SK-N-SH treated with all-trans-retinoic acid at 6 μM for 48 hours (cell line): ENCODE measurements around the gene SEC22C.

Experiments
- ARNTL ChIP-seq: fragments of 450-650 bp; formaldehyde crosslinking; IDR thresholded peaks from 2 replicates; pipeline ENCODE4 v1.5.0; 2020; ENCODE audit warnings: low read depth, mild to moderate bottlenecking, moderate library complexity, borderline replicate concordance
- BACH2 ChIP-seq: fragments of 250-450 bp; sonication (Bioruptor Pico); IDR thresholded peaks from 2 replicates; pipeline ENCODE4 v1.9.0; 2021; ENCODE audit warnings: mild to moderate bottlenecking, borderline replicate concordance
- CSDC2 ChIP-seq: fragments of 250-450 bp; sonication (Bioruptor Pico); IDR thresholded peaks from 2 replicates; pipeline ENCODE4 v1.5.0; 2020; ENCODE audit warnings: mild to moderate bottlenecking, moderate library complexity
- ESRRG ChIP-seq: fragments of 250-450 bp; sonication (Bioruptor Pico); IDR thresholded peaks from 2 replicates; pipeline ENCODE4 v1.6.1; 2021; ENCODE audit warnings: mild to moderate bottlenecking
- TCF4 ChIP-seq: fragments of 250-450 bp; sonication (Bioruptor Pico); IDR thresholded peaks from 2 replicates; pipeline ENCODE4 v1.8.0; 2021; ENCODE audit warnings: mild to moderate bottlenecking, moderate library complexity, borderline replicate concordance
- ZC3H10 ChIP-seq: fragments of 250-450 bp; sonication (Bioruptor Pico); IDR thresholded peaks from 2 replicates; pipeline ENCODE4 v1.5.1; 2021; ENCODE audit warnings: mild to moderate bottlenecking, moderate library complexity
- ZFP3 ChIP-seq: fragments of 250-450 bp; sonication (Bioruptor Pico); IDR thresholded peaks from 2 replicates; pipeline ENCODE4 v1.5.0; 2020; ENCODE audit warnings: mild to moderate bottlenecking, moderate library complexity
- ZFP30 ChIP-seq: fragments of 450-650 bp; formaldehyde crosslinking; IDR thresholded peaks from 2 replicates; pipeline ENCODE4 v1.5.0; 2022; ENCODE audit warnings: mild to moderate bottlenecking, moderate library complexity
- ZNF565 ChIP-seq: fragments of 450-650 bp; formaldehyde crosslinking; conservative IDR thresholded peaks from 2 replicates; pipeline ENCODE4 v1.5.0; 2020; ENCODE audit warnings: low read depth, mild to moderate bottlenecking, moderate library complexity
- TF ChIP-seq, protein P1 (sequence below): fragments of 250-450 bp; sonication (Bioruptor Pico); IDR thresholded peaks from 2 replicates; pipeline ENCODE4 v1.8.0; 2020; ENCODE audit warnings: mild to moderate bottlenecking, moderate library complexity, borderline replicate concordance
- TF ChIP-seq, protein P2 (sequence below): fragments of 250-450 bp; sonication (Bioruptor Pico); IDR thresholded peaks from 2 replicates; pipeline ENCODE4 v1.8.0; 2021; ENCODE audit warnings: low read depth, mild to moderate bottlenecking, moderate library complexity, borderline replicate concordance
- TF ChIP-seq, protein P3 (sequence below): fragments of 250-450 bp; sonication (Bioruptor Pico); IDR thresholded peaks from 2 replicates; pipeline ENCODE4 v1.5.1; 2021; ENCODE audit warnings: mild to moderate bottlenecking, moderate library complexity

DNA sequence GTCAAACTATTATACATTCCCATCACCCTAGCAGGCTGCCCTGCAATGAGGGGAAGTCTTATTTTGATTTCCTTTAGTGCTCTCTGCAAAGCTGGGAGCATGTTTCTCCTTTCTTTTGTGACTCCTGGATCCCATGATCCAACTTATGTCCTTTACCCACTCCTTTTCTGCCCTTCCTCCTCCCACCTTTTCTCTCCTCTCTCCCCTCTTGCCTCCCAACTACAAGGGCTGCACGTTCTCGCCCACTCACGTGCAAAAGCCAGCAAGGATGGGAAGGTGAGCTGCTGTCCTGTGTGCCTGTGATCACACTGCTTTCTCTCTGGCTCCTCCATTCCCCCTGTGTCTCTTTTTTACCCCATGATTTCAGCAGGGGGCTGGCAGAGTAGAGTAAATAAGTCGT is 73.2 kb downstream of the SEC22C start:
- no peak for TF ChIP-seq TCF4
- TF ChIP-seq, protein P1, sequence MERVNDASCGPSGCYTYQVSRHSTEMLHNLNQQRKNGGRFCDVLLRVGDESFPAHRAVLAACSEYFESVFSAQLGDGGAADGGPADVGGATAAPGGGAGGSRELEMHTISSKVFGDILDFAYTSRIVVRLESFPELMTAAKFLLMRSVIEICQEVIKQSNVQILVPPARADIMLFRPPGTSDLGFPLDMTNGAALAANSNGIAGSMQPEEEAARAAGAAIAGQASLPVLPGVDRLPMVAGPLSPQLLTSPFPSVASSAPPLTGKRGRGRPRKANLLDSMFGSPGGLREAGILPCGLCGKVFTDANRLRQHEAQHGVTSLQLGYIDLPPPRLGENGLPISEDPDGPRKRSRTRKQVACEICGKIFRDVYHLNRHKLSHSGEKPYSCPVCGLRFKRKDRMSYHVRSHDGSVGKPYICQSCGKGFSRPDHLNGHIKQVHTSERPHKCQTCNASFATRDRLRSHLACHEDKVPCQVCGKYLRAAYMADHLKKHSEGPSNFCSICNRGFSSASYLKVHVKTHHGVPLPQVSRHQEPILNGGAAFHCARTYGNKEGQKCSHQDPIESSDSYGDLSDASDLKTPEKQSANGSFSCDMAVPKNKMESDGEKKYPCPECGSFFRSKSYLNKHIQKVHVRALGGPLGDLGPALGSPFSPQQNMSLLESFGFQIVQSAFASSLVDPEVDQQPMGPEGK (CRISPR knock-in tag), result no peak
- no peak for TF ChIP-seq ZNF565
- no peak for TF ChIP-seq ZFP3 (CRISPR knock-in tag)
- TF ChIP-seq, protein P2, sequence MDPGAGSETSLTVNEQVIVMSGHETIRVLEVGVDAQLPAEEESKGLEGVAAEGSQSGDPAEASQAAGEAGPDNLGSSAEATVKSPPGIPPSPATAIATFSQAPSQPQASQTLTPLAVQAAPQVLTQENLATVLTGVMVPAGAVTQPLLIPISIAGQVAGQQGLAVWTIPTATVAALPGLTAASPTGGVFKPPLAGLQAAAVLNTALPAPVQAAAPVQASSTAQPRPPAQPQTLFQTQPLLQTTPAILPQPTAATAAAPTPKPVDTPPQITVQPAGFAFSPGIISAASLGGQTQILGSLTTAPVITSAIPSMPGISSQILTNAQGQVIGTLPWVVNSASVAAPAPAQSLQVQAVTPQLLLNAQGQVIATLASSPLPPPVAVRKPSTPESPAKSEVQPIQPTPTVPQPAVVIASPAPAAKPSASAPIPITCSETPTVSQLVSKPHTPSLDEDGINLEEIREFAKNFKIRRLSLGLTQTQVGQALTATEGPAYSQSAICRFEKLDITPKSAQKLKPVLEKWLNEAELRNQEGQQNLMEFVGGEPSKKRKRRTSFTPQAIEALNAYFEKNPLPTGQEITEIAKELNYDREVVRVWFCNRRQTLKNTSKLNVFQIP (CRISPR knock-in tag), result no peak
- TF ChIP-seq CSDC2 (CRISPR knock-in tag), result no peak
- TF ChIP-seq ESRRG (CRISPR knock-in tag), result no peak
- TF ChIP-seq ZFP30 (CRISPR knock-in tag), result no peak
- no peak for TF ChIP-seq ZC3H10 (CRISPR knock-in tag)
- TF ChIP-seq, protein P3, sequence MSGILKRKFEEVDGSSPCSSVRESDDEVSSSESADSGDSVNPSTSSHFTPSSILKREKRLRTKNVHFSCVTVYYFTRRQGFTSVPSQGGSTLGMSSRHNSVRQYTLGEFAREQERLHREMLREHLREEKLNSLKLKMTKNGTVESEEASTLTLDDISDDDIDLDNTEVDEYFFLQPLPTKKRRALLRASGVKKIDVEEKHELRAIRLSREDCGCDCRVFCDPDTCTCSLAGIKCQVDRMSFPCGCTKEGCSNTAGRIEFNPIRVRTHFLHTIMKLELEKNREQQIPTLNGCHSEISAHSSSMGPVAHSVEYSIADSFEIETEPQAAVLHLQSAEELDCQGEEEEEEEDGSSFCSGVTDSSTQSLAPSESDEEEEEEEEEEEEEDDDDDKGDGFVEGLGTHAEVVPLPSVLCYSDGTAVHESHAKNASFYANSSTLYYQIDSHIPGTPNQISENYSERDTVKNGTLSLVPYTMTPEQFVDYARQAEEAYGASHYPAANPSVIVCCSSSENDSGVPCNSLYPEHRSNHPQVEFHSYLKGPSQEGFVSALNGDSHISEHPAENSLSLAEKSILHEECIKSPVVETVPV (CRISPR knock-in tag), result no peak
- TF ChIP-seq BACH2 (CRISPR knock-in tag), result no peak
- TF ChIP-seq ARNTL (CRISPR knock-in tag), result no peak
